HuH-7.5 (cell line): ENCODE results near the gene ACP4.
A peak's percentile ranks its signal among the peaks of the same experiment; 100 is the strongest.
"Not testable (repeated sequence)": the region's sequence is repeated elsewhere in the genome, so short reads cannot be mapped to it uniquely, and the experiment has no call there.

Experiments used
- DNase-seq: peaks from one replicate; pipeline ENCODE4 v3.0.0; 2011; ENCODE audit warnings: low spot score

The ACP4 gene

GRCh38 chr19:50797429-50797780, 7.2 kb downstream of the ACP4 start:
- DNase-seq = no peak

GRCh38 chr19:50797781-50798658, 7.8 kb downstream of the ACP4 start:
- DNase-seq = no peak

GRCh38 chr19:50798659-50799546, 8.7 kb downstream of the ACP4 start:
- DNase-seq = no peak

GRCh38 chr19:50799547-50799851, 9.3 kb downstream of the ACP4 start:
- no peak for DNase-seq

GRCh38 chr19:50801107-50801506, 10.9 kb downstream of the ACP4 start:
- DNase-seq = no peak

- peak; percentile 59 for DNase-seq
Measured at GRCh38 chr19:50803633-50804419, 13.6 kb downstream of the ACP4 start.

GRCh38 chr19:50804420-50805272, 14.4 kb downstream of the ACP4 start:
- peak; percentile 96 for DNase-seq

GRCh38 chr19:50808856-50809255, 18.6 kb downstream of the ACP4 start:
- DNase-seq = no peak

- DNase-seq = not testable (repeated sequence)
Measured at GRCh38 chr19:50811622-50812238, 21.5 kb downstream of the ACP4 start.

GRCh38 chr19:50812474-50812873, 22.3 kb downstream of the ACP4 start:
- DNase-seq = no peak

GRCh38 chr19:50814883-50815282, 24.7 kb downstream of the ACP4 start:
- no peak for DNase-seq

- DNase-seq = no peak
Measured at GRCh38 chr19:50815439-50815838, 25.2 kb downstream of the ACP4 start.

- DNase-seq = no peak
Measured at GRCh38 chr19:50817941-50818858, 28.0 kb downstream of the ACP4 start.

- DNase-seq = no peak
Measured at GRCh38 chr19:50818859-50819472, 28.8 kb downstream of the ACP4 start.

GRCh38 chr19:50819636-50820035, 29.4 kb downstream of the ACP4 start:
- DNase-seq = no peak

- no peak for DNase-seq
Measured at GRCh38 chr19:50820086-50820485, 29.9 kb downstream of the ACP4 start.

GRCh38 chr19:50820549-50821247, 30.5 kb downstream of the ACP4 start:
- no peak for DNase-seq

- DNase-seq = no peak
Measured at GRCh38 chr19:50821248-50821612, 31.0 kb downstream of the ACP4 start.

- DNase-seq = no peak
Measured at GRCh38 chr19:50821622-50822021, 31.4 kb downstream of the ACP4 start.
